H1 (cell line): ENCODE measurements around the gene TEX2. TPM values are rescaled to one million over a fixed set of nuclear protein-coding genes. Genes with fewer than 3 reads are reported as not detected.

ENCODE experiments used
- CTCF ChIA-PET: fragments of 300-600 bp; sonication (Branson Sonifier 250); formaldehyde crosslinking; loops from one replicate; lab custom pipeline; 2021; ENCODE audit not compliant: partially characterized antibody; lab: Charles Lee
- POLR2A ChIA-PET: fragments of 300-600 bp; sonication (Branson Sonifier 250); formaldehyde crosslinking; loops from one replicate; lab custom pipeline; 2021; ENCODE audit warnings: inconsistent platforms; ENCODE audit not compliant: partially characterized antibody; lab: Charles Lee
- DNase-seq, 2 experiments: peaks; one replicate each; pipeline versions ENCODE4 v3.0.0 to v3.0.0-alpha.2; 2010 to 2022; ENCODE audit warnings: low spot score in 2 of 2, low read depth in 1 of 2, mixed read lengths in 1 of 2
- FAIRE-seq: peaks from 2 replicates; lab custom pipeline; 2011; peaks lifted over from hg19 to GRCh38; lab: Jason Lieb, UNC
- H2AFZ ChIP-seq: 2 replicates; pipeline ENCODE4 v1.8.1; 2012; ENCODE audit warnings: low read length, inconsistent platforms
- H2AK5ac ChIP-seq: 2 replicates; pipeline ENCODE4 v1.6.1; 2013; ENCODE audit warnings: low read depth, low read length
- H2BK120ac ChIP-seq: replicated peaks from 2 replicates; pipeline ENCODE3; 2013; ENCODE audit warnings: low read depth, low read length, inconsistent platforms
- H2BK12ac ChIP-seq: 2 replicates; pipeline ENCODE4 v1.6.1; 2013; ENCODE audit warnings: low read depth, low read length
- H2BK15ac ChIP-seq: 2 replicates; pipeline ENCODE4 v1.6.1; 2013; ENCODE audit warnings: low read length
- H2BK20ac ChIP-seq: 2 replicates; pipeline ENCODE4 v1.6.1; 2013; ENCODE audit warnings: low read length
- H2BK5ac ChIP-seq: 2 replicates; pipeline ENCODE4 v1.6.1; 2013; ENCODE audit warnings: low read depth, low read length
- H3K14ac ChIP-seq: 2 replicates; pipeline ENCODE4 v1.6.1; 2013; ENCODE audit warnings: inconsistent platforms; ENCODE audit not compliant: insufficient read length
- H3K18ac ChIP-seq: 2 replicates; pipeline ENCODE4 v1.6.1; 2013; ENCODE audit warnings: low read length; ENCODE audit errors: extremely low read depth
- H3K23ac ChIP-seq: 2 replicates; pipeline ENCODE4 v1.6.1; 2013; ENCODE audit warnings: inconsistent platforms; ENCODE audit not compliant: insufficient read length
- H3K23me2 ChIP-seq: 2 replicates; pipeline ENCODE4 v1.6.1; 2013; ENCODE audit warnings: low read depth, low read length
- H3K27ac ChIP-seq: 2 replicates; pipeline ENCODE4 v1.6.1; 2011; ENCODE audit warnings: low read depth, low read length, inconsistent platforms
- H3K27me3 ChIP-seq, 4 experiments: replicated peaks in 1 of 4; 1 replicate in 1 of 4; 2 replicates in 3 of 4; pipeline versions ENCODE4 v1.6.1 to v1.8.1; 2011 to 2013; ENCODE audit warnings: low read length in 3 of 4, mild to moderate bottlenecking in 3 of 4, inconsistent platforms in 2 of 4, mixed read lengths in 2 of 4, moderate library complexity in 1 of 4; ENCODE audit not compliant: control insufficient read depth in 3 of 4, insufficient read depth in 3 of 4; ENCODE audit errors: extremely low read depth in 1 of 4
- H3K36me3 ChIP-seq, 4 experiments: 2 replicates each; pipeline versions ENCODE4 v1.6.1 to v1.8.1; 2011 to 2013; ENCODE audit warnings: mild to moderate bottlenecking in 4 of 4, low read length in 3 of 4, moderate library complexity in 2 of 4, control low read depth in 1 of 4, inconsistent platforms in 1 of 4; ENCODE audit not compliant: insufficient read depth in 4 of 4, control insufficient read depth in 2 of 4
- H3K4ac ChIP-seq: replicated peaks from 2 replicates; pipeline ENCODE3; 2013; ENCODE audit warnings: low read length, low read depth, mixed read lengths, inconsistent platforms; ENCODE audit not compliant: insufficient read length
- H3K4me1 ChIP-seq, 4 experiments: replicated peaks in 1 of 4; 1 replicate in 1 of 4; 2 replicates in 3 of 4; pipeline versions ENCODE4 v1.6.1 to v1.8.1; 2011 to 2013; ENCODE audit warnings: low read length in 3 of 4, inconsistent platforms in 2 of 4, mixed read lengths in 1 of 4; ENCODE audit not compliant: insufficient read depth in 4 of 4, control insufficient read depth in 3 of 4
- H3K4me2 ChIP-seq, 2 experiments: 2 replicates each; pipeline versions ENCODE4 v1.6.1 to v1.8.1; 2011 to 2013; ENCODE audit warnings: low read depth in 2 of 2, low read length in 2 of 2, control low read depth in 1 of 2, inconsistent platforms in 1 of 2, mild to moderate bottlenecking in 1 of 2; ENCODE audit not compliant: insufficient read depth in 1 of 2
- H3K4me3 ChIP-seq, 4 experiments: fragments of 200-600, 300-600 bp in 1 of 4; sonication (generic), shearing (Covaris generic), sonication (Bioruptor Twin) in 1 of 4; 2 replicates each; pipeline versions ENCODE4 v1.5.1 to v1.8.1; 2011 to 2016; ENCODE audit warnings: low read length in 4 of 4, low read depth in 3 of 4, control low read depth in 2 of 4, inconsistent platforms in 2 of 4, mild to moderate bottlenecking in 2 of 4, mixed read lengths in 1 of 4, moderate library complexity in 1 of 4; ENCODE audit not compliant: insufficient read depth in 2 of 4; ENCODE audit errors: extremely low read depth in 1 of 4
- H3K56ac ChIP-seq: replicated peaks from 2 replicates; pipeline ENCODE3; 2013; ENCODE audit warnings: low read depth, mild to moderate bottlenecking, mixed read lengths, low read length, inconsistent platforms; ENCODE audit not compliant: insufficient read length
- H3K79me1 ChIP-seq: 2 replicates; pipeline ENCODE4 v1.6.1; 2013; ENCODE audit warnings: low read depth, low read length, control low read depth
- H3K79me2 ChIP-seq, 2 experiments: 2 replicates each; pipeline versions ENCODE4 v1.6.1 to v1.8.1; 2012 to 2013; ENCODE audit warnings: low read length in 2 of 2, mild to moderate bottlenecking in 2 of 2, inconsistent platforms in 1 of 2; ENCODE audit not compliant: insufficient read depth in 2 of 2, control insufficient read depth in 1 of 2
- H3K9ac ChIP-seq, 4 experiments: replicated peaks in 1 of 4; 1 replicate in 1 of 4; 2 replicates in 3 of 4; pipeline versions ENCODE4 v1.6.1 to v1.8.1; 2011 to 2013; ENCODE audit warnings: low read depth in 3 of 4, low read length in 3 of 4, control low read depth in 2 of 4, mild to moderate bottlenecking in 2 of 4, moderate library complexity in 2 of 4, inconsistent platforms in 1 of 4; ENCODE audit errors: extremely low read depth in 1 of 4
- H3K9me3 ChIP-seq, 2 experiments: 2 replicates each; pipeline versions ENCODE4 v1.6.1 to v1.8.1; 2012 to 2013; ENCODE audit warnings: mild to moderate bottlenecking in 2 of 2, moderate library complexity in 2 of 2, control low read depth in 1 of 2, inconsistent platforms in 1 of 2, low read depth in 1 of 2, low read length in 1 of 2, mixed read lengths in 1 of 2; ENCODE audit not compliant: insufficient read depth in 2 of 2
- H4K20me1 ChIP-seq, 2 experiments: replicated peaks in 1 of 2; 2 replicates each; pipeline versions ENCODE3 to v1.8.1; 2011 to 2013; ENCODE audit warnings: inconsistent platforms in 2 of 2, low read length in 2 of 2, mild to moderate bottlenecking in 1 of 2; ENCODE audit not compliant: insufficient read depth in 2 of 2, control insufficient read depth in 1 of 2
- H4K5ac ChIP-seq: 2 replicates; pipeline ENCODE4 v1.6.1; 2013; ENCODE audit warnings: low read length, low read depth, mixed read lengths, inconsistent platforms; ENCODE audit not compliant: insufficient read length
- H4K8ac ChIP-seq: 2 replicates; pipeline ENCODE4 v1.8.0; 2013; ENCODE audit warnings: mild to moderate bottlenecking, moderate library complexity, low read length, inconsistent platforms; ENCODE audit not compliant: insufficient read depth; ENCODE audit errors: extremely low read depth
- H4K91ac ChIP-seq: replicated peaks from 2 replicates; pipeline ENCODE3; 2013; ENCODE audit warnings: low read length, mixed read lengths, inconsistent platforms; ENCODE audit not compliant: insufficient read length
- CREB1 ChIP-seq: IDR thresholded peaks from 2 replicates; pipeline ENCODE4 v1.6.1; 2012; ENCODE audit warnings: inconsistent platforms
- HDAC2 ChIP-seq, 2 experiments: fragments of 300-600 bp in 1 of 2; sonication (generic) in 1 of 2; IDR thresholded peaks; 2 replicates each; pipeline ENCODE4 v1.6.1; 2011 to 2012; ENCODE audit warnings: low read depth in 2 of 2, low read length in 2 of 2, mild to moderate bottlenecking in 2 of 2, moderate library complexity in 2 of 2, borderline replicate concordance in 1 of 2, inconsistent platforms in 1 of 2
- WGBS, 2 experiments: shearing (Covaris generic) in 1 of 2; methylation state at CpG; one replicate each; pipeline versions ENCODE4 v1.1.6 to v1.1.7; 2013 to 2015; ENCODE audit warnings: low lambda C conversion rate in 2 of 2, mixed read lengths in 2 of 2, inconsistent platforms in 1 of 2, low coverage in 1 of 2, missing lambda C conversion rate in 1 of 2; ENCODE audit not compliant: insufficient replicate concordance in 2 of 2, insufficient coverage in 1 of 2, insufficient read length in 1 of 2; ENCODE audit errors: extremely low coverage in 1 of 2, missing lambda C conversion rate in 1 of 2; 5-methylcytosine and 5-hydroxymethylcytosine counted together
- polyA plus RNA-seq, 7 experiments: library from polyadenylated mRNA; depleted of rRNA in 3 of 7; stranded (reverse) in 5 of 7; unstranded in 2 of 7; fragments of >200 nt in 5 of 7; fragments of 200-250 nt in 2 of 7; gene quantifications; 1 replicate in 5 of 7; 2 replicates in 1 of 7; 4 replicates in 1 of 7; pipeline versions ENCODE4 v1.2.1 to v1.2.3, GENCODE V29; 2011 to 2013; ENCODE audit warnings: missing spikeins in 2 of 7, mixed read lengths in 2 of 7
- total RNA-seq: library from RNA; stranded (reverse); fragmentation: NEBNext Ultra II Directional; extraction: Animal tissue kit (Norgen Biotek cat#: 25700); gene quantifications from 2 replicates; pipeline ENCODE4 v1.2.1, GENCODE V29; 2021

The TEX2 gene
- total and polyA plus RNA-seq, 2 of the 8 experiments (the other 6 are each of a cell fraction or from before 2014, with no cell fraction given) = 6.1 to 15.6 TPM

- Histone ChIP-seq H2BK5ac (no peak overlapping the region), H3K23ac (no peak overlapping the region), H3K9me3 (no peaks in the 10 kb centered on the region), H3K79me2 (no peaks in the 10 kb centered on the region), H2AK5ac (no peak overlapping the region), H4K8ac (no peak overlapping the region), H3K4me2 (no peak overlapping the region), H3K14ac (no peak overlapping the region), H2BK12ac (no peak overlapping the region), H4K20me1 (no peaks in the 10 kb centered on the region), H3K4ac (no peak overlapping the region), H4K91ac (no peak overlapping the region), H3K27me3 (no peaks in the 10 kb centered on the region), H3K9ac (no peak overlapping the region), H3K4me3 (no peak overlapping the region), H3K4me1 (no peaks in the 10 kb centered on the region), H3K23me2 (no peaks in the 10 kb centered on the region), H3K56ac (no peak overlapping the region), H2BK120ac (no peak overlapping the region), H3K36me3 (no peaks in the 10 kb centered on the region), H3K79me1 (no peaks in the 10 kb centered on the region), H2AFZ (no peak overlapping the region), H3K27ac (no peak overlapping the region), H2BK20ac (no peak overlapping the region), H3K18ac (no peak overlapping the region), H4K5ac (no peak overlapping the region), H2BK15ac (no peak overlapping the region)
- TF ChIP-seq CREB1 = no peak
- TF ChIP-seq HDAC2 (IDR thresholded peaks at IDR 0.05; ENCODE audit: borderline replicate concordance in 1 of 2, low read depth in 2 of 2, low read length in 2 of 2) = no peak
- DNase-seq = no peak
- ChIA-PET POLR2A (no interaction called here), CTCF (interaction anchor here (0.6 to 23.1 kb wide), 5 partner anchors 12 to 187 kb away, joined by 3 to 348 read pairs (median 3); partner anchors contain the start of gene POLG2)
- FAIRE-seq = no peak
- WGBS, 2 experiments = 95% methylated on average over 4 of the region's 4 CpGs; no CpG with 5 or more reads in 1 of the 2 experiments
Observed at GRCh38 chr17:64309710-64310109, 46.6 kb upstream of the TEX2 start.
